HCT116 (cell line): ENCODE measurements around the gene NEB. TPM values are rescaled to one million over a fixed set of nuclear protein-coding genes. Genes with fewer than 3 reads are reported as not detected.

Source experiments
- ATAC-seq: fragments of 200-7000 bp; cut with Tn5 transposase; 2 replicates; pipeline ENCODE4 v1.9.1; 2020; ENCODE audit warnings: mild to moderate bottlenecking, moderate library complexity
- BruUV-seq: library from RNA; stranded (reverse); fragments of 400-500 nt; replicated peaks from 2 replicates; lab custom pipeline; 2021; lab: Mats Ljungman, UMichigan
- CTCF ChIA-PET: fragments of 300-600 bp; sonication (Branson Sonifier 250); formaldehyde crosslinking; loops from one replicate; lab custom pipeline; 2021; ENCODE audit warnings: antibody characterized with exemption; lab: Charles Lee
- POLR2A ChIA-PET: fragments of 300-600, 350-600 bp; sonication (Branson Sonifier 250); formaldehyde crosslinking; loops from one replicate; lab custom pipeline; 2021; ENCODE audit warnings: antibody characterized with exemption; lab: Charles Lee
- RAD21 ChIA-PET, 2 experiments: fragments of 300-600 bp; sonication (Branson Sonifier 250); formaldehyde crosslinking; loops; one replicate each; lab custom pipeline; 2023; ENCODE audit warnings: low total read pairs in 2 of 2; ENCODE audit not compliant: uncharacterized antibody in 2 of 2, unreplicated experiment in 2 of 2, low non-redundant PET in 1 of 2; lab: Charles Lee
- DNase-seq: peaks from one replicate; pipeline ENCODE4 v3.0.0-alpha.2; 2010; ENCODE audit warnings: low read depth, low spot score
- H2AFZ ChIP-seq: fragments of 200-600 bp; shearing (Covaris generic), sonication (generic); 2 replicates; pipeline ENCODE4 v1.6.1; 2017; ENCODE audit warnings: low read depth, mixed run types, mixed read lengths, antibody characterized with exemption, low read length; ENCODE audit not compliant: poor library complexity, severe bottlenecking
- H3K27ac ChIP-seq: 2 replicates; pipeline ENCODE4 v1.5.1; 2012; ENCODE audit warnings: low read depth, low read length
- H3K27me3 ChIP-seq: fragments of 200-600 bp; sonication (generic); 2 replicates; pipeline ENCODE4 v1.6.1; 2016; ENCODE audit warnings: mixed run types, low read length, mixed read lengths; ENCODE audit not compliant: insufficient read depth
- H3K36me3 ChIP-seq, 2 experiments: fragments of 200-500 bp in 1 of 2; fragments of 200-600 bp in 1 of 2; sonication (Bioruptor generic) in 1 of 2; sonication (generic) in 1 of 2; 2 replicates each; pipeline versions ENCODE4 v1.5.1 to v1.6.1; 2014 to 2016; ENCODE audit warnings: low read length in 2 of 2, inconsistent platforms in 1 of 2, mixed read lengths in 1 of 2, mixed run types in 1 of 2; ENCODE audit not compliant: insufficient read depth in 2 of 2, control insufficient read depth in 1 of 2
- H3K4me1 ChIP-seq, 2 experiments: fragments of 200-600 bp in 1 of 2; sonication (generic) in 1 of 2; 2 replicates each; pipeline versions ENCODE4 v1.5.1 to v1.6.1; 2012 to 2017; ENCODE audit warnings: low read length in 2 of 2, inconsistent platforms in 1 of 2, mild to moderate bottlenecking in 1 of 2, mixed read lengths in 1 of 2, mixed run types in 1 of 2, moderate library complexity in 1 of 2; ENCODE audit not compliant: insufficient read depth in 2 of 2, control insufficient read depth in 1 of 2
- H3K4me2 ChIP-seq: fragments of 200-600 bp; sonication (generic); 2 replicates; pipeline ENCODE4 v1.6.1; 2017; ENCODE audit warnings: mixed run types, low read length, mixed read lengths
- H3K4me3 ChIP-seq, 2 experiments: fragments of 200-600 bp in 1 of 2; sonication (generic) in 1 of 2; replicated peaks in 1 of 2; 2 replicates each; pipeline ENCODE4 v1.5.1; 2011 to 2016; ENCODE audit warnings: low read length in 2 of 2, control low read depth in 1 of 2, low read depth in 1 of 2, mild to moderate bottlenecking in 1 of 2, mixed read lengths in 1 of 2, mixed run types in 1 of 2
- H3K79me2 ChIP-seq: fragments of 200-600 bp; sonication (generic); 2 replicates; pipeline ENCODE4 v1.6.1; 2017; ENCODE audit warnings: mild to moderate bottlenecking, mixed run types, low read length, moderate library complexity, mixed read lengths; ENCODE audit not compliant: insufficient read depth
- H3K9ac ChIP-seq: fragments of 200-600 bp; sonication (generic); 2 replicates; pipeline ENCODE4 v1.6.1; 2016; ENCODE audit warnings: low read length, mixed read lengths
- H3K9me2 ChIP-seq: fragments of 200-600 bp; sonication (generic), shearing (Covaris generic); 2 replicates; pipeline ENCODE4 v1.6.1; 2017; ENCODE audit warnings: mixed run types, mild to moderate bottlenecking, moderate library complexity; ENCODE audit not compliant: insufficient read depth
- H3K9me3 ChIP-seq, 2 experiments: fragments of 200-500 bp in 1 of 2; fragments of 200-600 bp in 1 of 2; sonication (Bioruptor generic) in 1 of 2; sonication (generic) in 1 of 2; 2 replicates each; pipeline ENCODE4 v1.6.1; 2014 to 2017; ENCODE audit warnings: low read length in 2 of 2, mixed read lengths in 2 of 2, inconsistent platforms in 1 of 2, low read depth in 1 of 2, mild to moderate bottlenecking in 1 of 2, mixed run types in 1 of 2, moderate library complexity in 1 of 2; ENCODE audit not compliant: control insufficient read depth in 1 of 2, insufficient read depth in 1 of 2
- H4K20me1 ChIP-seq: fragments of 200-600 bp; sonication (generic), shearing (Covaris generic); 2 replicates; pipeline ENCODE4 v1.6.1; 2017; ENCODE audit warnings: mixed run types, mild to moderate bottlenecking, moderate library complexity; ENCODE audit not compliant: insufficient read depth
- ATF3 ChIP-seq: IDR thresholded peaks from 2 replicates; pipeline ENCODE4 v1.6.1; 2012
- CBX3 ChIP-seq: IDR thresholded peaks from 2 replicates; pipeline ENCODE4 v1.6.1; 2012; ENCODE audit warnings: low read depth
- CEBPB ChIP-seq: IDR thresholded peaks from 2 replicates; pipeline ENCODE4 v1.6.1; 2012; ENCODE audit warnings: low read depth
- CTCF ChIP-seq, 3 experiments: fragments of 200-600 bp in 1 of 3; sonication (generic) in 1 of 3; IDR thresholded peaks in 2 of 3; conservative IDR thresholded peaks in 1 of 3; 2 replicates each; pipeline ENCODE4 v1.5.1; 2012 to 2017; ENCODE audit warnings: low read depth in 2 of 3, low read length in 2 of 3, antibody characterized with exemption in 1 of 3, borderline replicate concordance in 1 of 3, control low read depth in 1 of 3, mild to moderate bottlenecking in 1 of 3, mixed read lengths in 1 of 3, mixed run types in 1 of 3, moderate library complexity in 1 of 3; ENCODE audit not compliant: insufficient read depth in 1 of 3
- EGR1 ChIP-seq: IDR thresholded peaks from 2 replicates; pipeline ENCODE4 v1.6.1; 2012; ENCODE audit warnings: low read depth
- EZH2 ChIP-seq: fragments of 200-600 bp; sonication (generic); IDR thresholded peaks from 2 replicates; pipeline ENCODE4 v1.6.1; 2017; ENCODE audit warnings: antibody characterized with exemption, mixed run types
- MAX ChIP-seq: IDR thresholded peaks from 2 replicates; pipeline ENCODE4 v1.6.1; 2012
- POLR2A ChIP-seq: IDR thresholded peaks from 2 replicates; pipeline ENCODE4 v1.7.0; 2011; ENCODE audit warnings: borderline replicate concordance; ENCODE audit not compliant: insufficient read depth, insufficient read length; ENCODE audit errors: extremely low read depth
- POLR2AphosphoS5 ChIP-seq: IDR thresholded peaks from 2 replicates; pipeline ENCODE4 v1.6.1; 2011; ENCODE audit warnings: mild to moderate bottlenecking, low read depth, low read length, moderate library complexity
- RAD21 ChIP-seq: IDR thresholded peaks from 2 replicates; pipeline ENCODE4 v1.6.1; 2012; ENCODE audit warnings: low read depth, mild to moderate bottlenecking
- REST ChIP-seq: IDR thresholded peaks from 2 replicates; pipeline ENCODE4 v1.6.1; 2012; ENCODE audit warnings: low read depth
- SIN3A ChIP-seq: IDR thresholded peaks from 2 replicates; pipeline ENCODE4 v1.6.1; 2012; ENCODE audit warnings: low read depth
- TCF7L2 ChIP-seq: IDR thresholded peaks from 2 replicates; pipeline ENCODE4 v1.7.0; 2011; ENCODE audit warnings: borderline replicate concordance, inconsistent platforms; ENCODE audit not compliant: insufficient read depth, insufficient read length; ENCODE audit errors: extremely low read depth
- ZFX ChIP-seq: fragments of 450-650 bp; IDR thresholded peaks from 2 replicates; pipeline ENCODE4 v1.6.1; 2017
- intact Hi-C: fragments of 100-400 bp; cut with micrococcal nuclease; formaldehyde crosslinking; loops from 2 replicates; pipeline ENCODE4 v1.10.0; 2022
- total RNA-seq: library from RNA; stranded (reverse); gene quantifications from one replicate; pipeline ENCODE4 v1.2.1, GENCODE V29; 2021; ENCODE audit not compliant: unreplicated experiment

The NEB gene
- total RNA-seq, 1 experiment from 2014 or later = 0.34 TPM

GRCh38 chr2:151478011-151478410 lies 256.3 kb downstream of the NEB start:
- no peak for DNase-seq
- peaks cover 32 to 42% of the 10 kb centered on the region in 2 experiments for H3K36me3 ChIP-seq
- no peaks in the 10 kb centered on the region for H3K9me3 ChIP-seq
- intact Hi-C loops = no loop called here
- ChIA-PET CTCF (no interaction called here), RAD21 (no interaction called here)
- H3K9me2 ChIP-seq = no peaks in the 10 kb centered on the region
- no peak for TF ChIP-seq RAD21
- no peak for TF ChIP-seq SIN3A
- TF ChIP-seq TCF7L2 = no peak
- TF ChIP-seq ATF3 = no peak
- TF ChIP-seq ZFX = no peak
- TF ChIP-seq POLR2A = no peak
- TF ChIP-seq REST = no peak
- no peak for TF ChIP-seq EZH2
- TF ChIP-seq CTCF (IDR thresholded peaks at IDR 0.05 in 2 of 3, conservative IDR thresholded peaks at IDR 0.05 in 1 of 3; ENCODE audit: borderline replicate concordance in 1 of 3, insufficient read depth in 1 of 3, low read depth in 2 of 3, low read length in 2 of 3) = no peak
- TF ChIP-seq POLR2AphosphoS5 = no peak
- TF ChIP-seq CEBPB = no peak
- TF ChIP-seq MAX = no peak
- TF ChIP-seq EGR1 = no peak
- no peak for TF ChIP-seq CBX3
- TF ChIP-seq, all 23 proteins: peak for 0
- Histone ChIP-seq H3K9ac (no peak overlapping the region), H2AFZ (no peak overlapping the region), H3K27ac (no peak overlapping the region), H3K4me3 (no peak overlapping the region), H3K27me3 (no peaks in the 10 kb centered on the region), H4K20me1 (peaks cover 22% of the 10 kb centered on the region; the same call in 1 of the 2 replicates), H3K4me2 (no peak overlapping the region), H3K79me2 (peaks cover 54% of the 10 kb centered on the region), H3K4me1 (no peaks in the 10 kb centered on the region)
- no peak for ATAC-seq
- BruUV-seq = no TSS peak
- POLR2A ChIA-PET = no interaction called here
